ENCODE data around the gene COPA.

Gene COPA

DNA sequence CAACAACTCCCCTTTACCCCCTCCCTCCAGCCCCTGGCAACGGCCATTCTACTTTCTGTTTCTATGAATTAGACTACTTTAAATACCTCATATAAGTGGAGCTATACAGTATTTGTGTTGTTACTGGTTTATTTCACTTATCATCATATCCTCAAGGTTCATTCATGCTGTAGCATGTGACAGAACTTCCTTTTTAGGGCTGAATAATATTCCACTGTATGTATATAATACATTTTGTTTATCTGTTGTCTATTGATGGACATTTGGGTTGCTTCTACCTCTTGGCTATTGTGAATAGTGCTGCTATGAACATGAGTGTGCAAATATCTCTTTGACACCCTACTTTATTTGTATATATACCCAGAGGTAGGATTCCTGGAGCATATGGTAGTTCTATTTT, 26.0 kb upstream of the COPA start:
- no peak overlapping the region for H3K27ac Mint-ChIP-seq (ENCODE audit: low read depth)
- no peaks in the 10 kb centered on the region for H3K4me1 Mint-ChIP-seq
- no peaks in the 10 kb centered on the region for H3K36me3 Mint-ChIP-seq (ENCODE audit: insufficient read depth)
- H3K4me3 Mint-ChIP-seq: no peak overlapping the region
- H3K9me3 Mint-ChIP-seq: no peaks in the 10 kb centered on the region
- H3K27me3 Mint-ChIP-seq: no peaks in the 10 kb centered on the region
- no peak for ATAC-seq (replicated peaks; ENCODE audit: extremely low read depth, poor library complexity, severe bottlenecking)
- DNase-seq (ENCODE audit: low spot score in 2 of 2): no peak

DNA sequence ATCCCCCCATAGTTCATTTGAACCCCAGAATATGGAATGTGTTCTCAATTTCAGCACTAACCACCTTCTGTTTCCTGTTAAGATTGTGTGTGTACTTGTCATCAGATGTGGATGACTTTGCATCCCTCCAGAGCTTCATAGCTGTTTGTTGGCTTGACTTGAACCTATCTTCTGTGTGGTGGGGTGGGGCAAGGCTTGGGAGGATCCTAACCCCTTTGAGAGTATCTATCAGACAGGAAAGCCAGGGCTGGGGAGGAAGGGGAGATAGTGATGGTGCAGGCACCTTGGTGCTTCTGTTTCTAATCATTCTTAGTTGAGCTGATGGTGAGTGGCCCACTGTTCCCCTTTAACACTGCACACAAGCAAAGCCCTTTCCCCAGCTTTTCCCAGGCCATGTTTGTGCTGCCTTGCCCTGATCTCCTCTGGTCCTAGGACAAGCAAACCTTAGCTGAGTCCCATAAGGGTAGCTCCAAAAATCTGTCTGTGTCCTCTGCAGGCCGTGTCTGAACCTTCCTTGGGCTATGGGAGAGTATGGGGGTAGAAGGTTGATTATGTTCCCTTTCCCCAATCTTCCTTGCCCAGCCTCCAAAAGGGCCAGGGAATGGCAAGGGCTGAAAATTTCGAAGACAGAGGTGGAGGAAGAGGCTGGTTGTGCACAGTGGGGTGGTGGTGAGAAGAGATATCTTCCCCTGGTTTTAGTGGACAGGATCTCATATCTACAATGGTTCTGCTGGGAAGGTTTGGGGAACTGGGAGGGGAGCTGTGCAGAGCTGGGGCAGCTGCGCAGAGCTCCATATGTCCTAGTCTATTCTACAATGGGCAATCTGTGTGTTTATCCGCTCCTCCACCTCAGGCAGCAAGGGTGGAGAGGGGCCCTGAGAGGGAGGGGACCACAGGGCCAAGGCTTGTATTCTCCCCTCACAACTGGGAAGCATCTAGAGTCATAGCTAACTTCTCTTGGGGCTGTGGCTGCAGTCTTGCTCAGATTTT, 25.2 kb upstream of the COPA start:
- H3K4me1 Mint-ChIP-seq: no peaks in the 10 kb centered on the region
- no peak for ATAC-seq (replicated peaks; ENCODE audit: extremely low read depth, poor library complexity, severe bottlenecking)
- H3K27ac Mint-ChIP-seq (ENCODE audit: low read depth): no peak overlapping the region
- DNase-seq (ENCODE audit: low spot score in 2 of 2): no peak
- no peaks in the 10 kb centered on the region for H3K36me3 Mint-ChIP-seq (ENCODE audit: insufficient read depth)
- no peaks in the 10 kb centered on the region for H3K9me3 Mint-ChIP-seq
- no peak overlapping the region for H3K4me3 Mint-ChIP-seq
- no peaks in the 10 kb centered on the region for H3K27me3 Mint-ChIP-seq

DNA sequence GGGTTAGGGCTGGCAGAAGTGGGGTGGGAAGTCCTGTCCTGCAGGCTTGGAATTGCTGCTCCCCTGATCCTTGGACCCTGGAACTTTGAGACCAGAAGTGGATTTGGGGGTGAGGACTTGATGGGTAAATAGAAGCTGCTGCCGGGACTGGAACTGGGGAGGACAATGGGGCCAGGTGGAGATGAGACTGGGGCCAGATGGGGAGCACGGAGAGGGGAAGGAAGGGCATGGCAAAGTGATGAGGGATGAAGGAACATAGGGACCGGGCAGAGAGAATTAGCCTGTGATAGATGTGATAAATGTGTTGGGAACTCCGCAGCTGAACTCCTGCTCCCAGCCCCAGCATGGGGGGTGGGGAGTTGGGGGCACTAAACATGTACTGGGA, 24.5 kb upstream of the COPA start:
- Mint-ChIP-seq H3K9me3 (no peaks in the 10 kb centered on the region), H3K27ac (ENCODE audit: low read depth) (no peak overlapping the region), H3K27me3 (no peaks in the 10 kb centered on the region), H3K36me3 (ENCODE audit: insufficient read depth) (no peaks in the 10 kb centered on the region), H3K4me1 (no peaks in the 10 kb centered on the region), H3K4me3 (no peak overlapping the region)
- ATAC-seq (replicated peaks; ENCODE audit: extremely low read depth, poor library complexity, severe bottlenecking): no peak
- DNase-seq (ENCODE audit: low spot score in 2 of 2): no peak

DNA sequence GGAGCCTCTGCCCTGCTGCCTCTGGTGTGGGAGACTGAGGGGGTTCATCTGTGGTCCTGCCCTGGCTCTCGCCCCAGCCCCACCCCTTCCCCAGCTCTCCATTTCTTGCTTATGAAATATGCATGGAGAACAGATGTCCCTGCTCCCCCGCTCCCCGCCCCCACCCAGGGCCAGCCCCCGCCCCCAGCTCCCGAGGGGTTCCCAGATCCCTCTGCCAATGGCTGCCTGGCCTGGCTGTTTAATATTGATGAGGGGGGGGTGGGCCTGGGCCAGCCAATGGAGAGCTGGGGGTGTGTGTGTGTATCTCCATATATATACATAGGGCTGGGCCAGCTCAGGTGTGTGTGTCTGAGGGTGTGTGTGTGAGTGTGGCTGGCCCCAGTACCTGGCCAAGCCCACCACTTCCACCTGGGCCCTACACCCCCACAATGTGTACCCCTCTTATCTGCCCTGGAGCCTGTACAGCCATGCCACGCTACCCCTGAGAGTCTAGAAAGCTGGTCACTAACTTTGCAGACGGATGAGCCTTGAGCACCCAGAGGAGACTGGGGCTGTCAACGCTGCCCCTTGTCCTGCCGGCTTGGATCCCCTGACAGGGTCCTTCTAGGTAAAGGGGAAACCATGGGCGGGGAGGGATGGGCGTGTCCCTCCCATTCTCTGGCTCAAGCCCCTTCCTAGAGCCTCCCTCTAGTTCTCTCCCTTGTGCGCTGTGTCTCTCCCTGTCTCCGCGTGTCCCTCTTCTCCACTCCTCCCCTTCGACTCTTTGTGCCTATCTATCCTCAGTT, 23.9 kb upstream of the COPA start, which contains the start of gene NHLH1:
NHLH1 (plus strand) TSS at position 341 of the 785 bp plus-strand sequence. CDS start 3,661 bp downstream, outside the sequence.
- Mint-ChIP-seq H3K27me3 (no peaks in the 10 kb centered on the region), H3K36me3 (ENCODE audit: insufficient read depth) (no peaks in the 10 kb centered on the region), H3K4me3 (no peak within 1 kb of the TSS), H3K9me3 (no peaks in the 10 kb centered on the region), H3K4me1 (no peaks in the 10 kb centered on the region), H3K27ac (ENCODE audit: low read depth) (no peak within 1 kb of the TSS)
- no peak for DNase-seq (ENCODE audit: low spot score in 2 of 2)
- ATAC-seq (replicated peaks; ENCODE audit: extremely low read depth, poor library complexity, severe bottlenecking): no peak

DNA sequence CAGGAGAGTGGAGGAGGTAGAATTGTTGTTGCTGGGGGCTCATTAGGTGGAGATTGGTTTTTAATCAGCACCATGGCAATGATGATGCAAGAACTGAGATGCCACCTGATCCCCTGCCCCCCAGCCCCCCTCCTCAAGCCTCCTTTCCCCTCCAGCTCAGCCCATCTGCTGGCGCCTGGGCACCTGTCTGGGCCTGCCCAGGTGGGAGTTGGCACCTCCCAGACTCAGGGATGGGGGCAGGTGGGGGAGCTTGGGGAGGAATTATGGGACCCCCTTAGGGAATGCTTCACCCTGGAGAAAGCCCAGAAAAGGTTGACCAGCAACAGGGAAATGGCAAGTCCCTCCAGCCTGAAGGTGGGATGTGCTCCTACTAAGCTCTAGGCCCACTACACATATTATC, 22.3 kb upstream of the COPA start:
- Mint-ChIP-seq H3K9me3 (no peaks in the 10 kb centered on the region), H3K4me3 (no peak overlapping the region), H3K4me1 (no peaks in the 10 kb centered on the region), H3K27me3 (no peaks in the 10 kb centered on the region), H3K27ac (ENCODE audit: low read depth) (peak overlapping the region; percentile 20), H3K36me3 (ENCODE audit: insufficient read depth) (no peaks in the 10 kb centered on the region)
- DNase-seq (ENCODE audit: low spot score in 2 of 2) (no peak), ATAC-seq (replicated peaks; ENCODE audit: extremely low read depth, poor library complexity, severe bottlenecking) (no peak)

DNA sequence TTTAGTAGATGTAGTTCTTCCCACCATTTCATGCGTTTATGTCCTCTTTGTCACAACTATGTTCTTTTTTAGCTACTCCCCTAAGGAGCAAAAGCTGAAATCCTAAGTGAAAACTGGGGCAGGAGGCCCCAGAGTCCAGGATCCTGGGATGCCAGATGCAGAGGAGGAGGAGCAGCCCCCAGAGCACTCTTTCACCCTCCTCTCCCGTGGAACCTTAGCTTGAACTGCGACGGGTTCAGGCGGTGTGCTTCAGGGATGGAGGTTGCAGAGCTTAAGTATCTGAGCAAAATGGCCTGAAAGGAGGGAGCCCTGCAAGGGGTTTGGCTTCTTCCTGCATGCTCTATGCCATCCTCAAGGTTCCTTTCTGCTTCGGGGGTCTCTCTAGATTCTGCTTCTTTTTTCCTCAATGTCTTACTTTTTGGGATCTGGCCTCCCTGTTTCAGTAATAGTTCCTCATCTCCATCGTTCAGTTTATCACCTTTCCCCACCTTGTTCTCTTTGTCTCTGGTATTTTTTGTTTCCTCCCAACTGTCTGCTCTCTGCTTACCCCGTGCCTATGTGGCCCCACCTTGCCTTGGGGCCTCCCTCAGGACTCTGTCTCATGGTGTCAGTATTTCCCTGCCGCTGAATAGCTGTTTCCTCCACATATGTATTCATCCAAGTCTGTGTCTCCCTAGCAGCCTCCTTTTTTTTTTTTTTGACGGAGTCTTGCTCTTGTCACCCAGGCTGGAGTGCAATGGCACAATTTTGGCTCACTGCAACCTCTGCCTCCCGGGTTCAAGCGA, 21.1 kb upstream of the COPA start:
- DNase-seq (ENCODE audit: low spot score in 2 of 2): no peak
- Mint-ChIP-seq H3K27ac (ENCODE audit: low read depth) (peak overlapping the region; percentile 20), H3K27me3 (no peaks in the 10 kb centered on the region)

DNA sequence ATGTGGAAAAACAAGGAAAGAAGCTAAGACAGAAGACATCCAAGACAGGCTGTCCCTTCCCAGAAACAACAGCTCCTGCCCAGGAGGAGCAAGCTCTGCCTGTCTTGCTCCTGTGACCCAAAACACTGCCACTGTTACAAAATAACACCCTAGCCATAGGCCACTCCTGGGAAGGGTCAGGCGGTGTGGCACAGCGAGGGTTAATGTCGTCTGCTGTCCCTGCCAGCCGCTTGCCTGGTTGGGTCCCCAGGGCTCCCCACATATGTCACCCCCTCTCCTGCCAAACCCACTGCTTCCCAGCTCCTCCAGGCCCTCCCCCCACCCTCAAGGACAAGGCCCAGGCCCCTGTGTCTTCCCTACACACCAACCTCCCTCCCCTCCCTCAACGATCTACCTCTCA, 20.0 kb upstream of the COPA start:
- Mint-ChIP-seq H3K9me3 (no peaks in the 10 kb centered on the region), H3K27me3 (no peaks in the 10 kb centered on the region)
- ATAC-seq (replicated peaks; ENCODE audit: extremely low read depth, poor library complexity, severe bottlenecking): no peak

More for the DNA sequence above, 21.1 kb upstream of the COPA start:
- Mint-ChIP-seq H3K9me3 (no peaks in the 10 kb centered on the region), H3K4me3 (no peak overlapping the region), H3K4me1 (no peaks in the 10 kb centered on the region), H3K36me3 (ENCODE audit: insufficient read depth) (peaks cover 3% of the 10 kb centered on the region)
- ATAC-seq (replicated peaks; ENCODE audit: extremely low read depth, poor library complexity, severe bottlenecking): no peak

DNA sequence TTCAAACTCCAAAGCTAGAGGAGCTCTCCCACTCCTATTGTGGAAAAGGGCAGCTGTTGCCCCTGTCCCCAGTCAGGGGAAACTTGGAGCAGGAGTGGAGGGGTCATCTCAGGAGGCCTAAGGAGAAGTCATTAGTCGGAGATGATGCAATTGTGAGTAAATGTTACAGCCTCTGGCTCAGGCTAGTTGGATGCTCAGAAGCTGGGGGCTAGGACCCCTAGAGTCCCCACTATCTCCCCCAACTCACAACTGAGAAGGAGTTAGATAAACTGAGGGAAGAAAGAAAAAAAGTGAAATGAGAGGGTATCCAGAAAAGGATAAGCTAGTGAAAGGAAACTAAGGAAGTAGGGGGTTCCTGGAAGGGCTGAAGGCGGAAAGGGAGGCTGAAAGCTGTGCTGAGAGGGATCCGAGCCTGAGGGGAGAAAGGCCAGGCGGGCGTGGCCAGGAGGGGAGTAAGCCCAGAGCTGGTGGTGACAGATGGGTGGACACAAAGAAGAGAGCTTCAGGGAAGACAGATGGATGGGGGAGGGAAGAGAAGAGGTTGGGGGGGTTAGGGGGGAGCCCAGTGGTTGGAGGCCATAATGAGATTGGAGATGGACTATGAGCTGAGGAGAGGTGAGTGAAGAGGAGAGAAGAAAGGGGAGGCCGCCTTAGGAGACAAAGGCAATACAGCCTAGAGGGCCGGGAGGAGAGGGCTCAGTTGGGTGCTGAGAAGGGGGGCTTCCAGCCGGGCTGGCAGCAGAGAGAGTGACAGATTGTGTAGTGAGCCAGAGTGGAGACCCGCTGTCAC, 19.3 kb upstream of the COPA start:
- no peaks in the 10 kb centered on the region for H3K4me1 Mint-ChIP-seq
- ATAC-seq (replicated peaks; ENCODE audit: extremely low read depth, poor library complexity, severe bottlenecking): no peak
- H3K27ac Mint-ChIP-seq (ENCODE audit: low read depth): peak overlapping the region; percentile 26

More for the DNA sequence above, 20.0 kb upstream of the COPA start:
- no peak for DNase-seq (ENCODE audit: low spot score in 2 of 2)
- no peaks in the 10 kb centered on the region for H3K4me1 Mint-ChIP-seq
- no peak overlapping the region for H3K4me3 Mint-ChIP-seq
- H3K27ac Mint-ChIP-seq (ENCODE audit: low read depth): peak overlapping the region; percentile 20
- H3K36me3 Mint-ChIP-seq (ENCODE audit: insufficient read depth): peaks cover 11% of the 10 kb centered on the region

DNA sequence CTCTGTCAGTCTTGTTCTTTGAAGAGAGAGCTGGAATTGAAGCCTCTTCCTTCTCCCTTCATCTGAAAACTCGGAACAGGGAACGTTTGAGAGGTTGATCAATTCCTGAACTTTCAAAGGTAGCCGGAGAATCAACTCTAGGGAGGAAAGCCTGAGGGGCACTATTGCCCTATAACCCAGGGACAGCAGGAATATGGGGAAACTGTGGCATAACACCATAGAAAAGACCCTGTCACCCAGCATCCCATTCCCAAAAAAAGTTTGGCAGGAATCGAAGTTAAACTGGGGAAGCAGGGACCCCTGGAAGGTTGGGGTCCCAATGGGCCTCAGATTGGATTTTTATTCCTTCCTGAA, 18.7 kb upstream of the COPA start:
- Mint-ChIP-seq H3K4me3 (no peak overlapping the region), H3K36me3 (ENCODE audit: insufficient read depth) (peaks cover 16% of the 10 kb centered on the region), H3K4me1 (no peaks in the 10 kb centered on the region), H3K9me3 (no peaks in the 10 kb centered on the region), H3K27ac (ENCODE audit: low read depth) (no peak overlapping the region), H3K27me3 (no peaks in the 10 kb centered on the region)
- ATAC-seq (replicated peaks; ENCODE audit: extremely low read depth, poor library complexity, severe bottlenecking) (no peak), DNase-seq (ENCODE audit: low spot score in 2 of 2) (no peak)

More for the DNA sequence above, 19.3 kb upstream of the COPA start:
- Mint-ChIP-seq H3K36me3 (ENCODE audit: insufficient read depth) (peaks cover 16% of the 10 kb centered on the region), H3K27me3 (no peaks in the 10 kb centered on the region), H3K9me3 (no peaks in the 10 kb centered on the region), H3K4me3 (no peak overlapping the region)
- no peak for DNase-seq (ENCODE audit: low spot score in 2 of 2)

DNA sequence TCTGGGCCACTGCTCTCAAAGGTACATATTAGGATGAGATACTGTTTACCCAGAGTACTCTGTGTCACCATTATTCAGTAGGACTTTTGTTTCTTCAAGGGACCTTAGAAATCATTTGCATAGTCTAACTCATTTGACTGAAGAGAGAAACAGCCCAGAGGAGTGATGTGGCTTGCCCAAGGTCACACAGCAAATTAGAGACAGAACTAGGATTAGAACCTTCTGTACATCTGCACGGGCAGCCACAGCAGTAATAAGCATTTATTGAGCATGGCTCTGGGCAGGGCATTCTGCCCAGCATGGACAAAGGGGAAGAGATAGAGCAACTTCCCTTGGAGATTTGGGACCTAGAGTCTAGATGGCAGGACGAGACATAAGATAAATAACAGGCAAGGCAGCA, 18.1 kb upstream of the COPA start:
- ATAC-seq (replicated peaks; ENCODE audit: extremely low read depth, poor library complexity, severe bottlenecking): no peak
- no peaks in the 10 kb centered on the region for H3K27me3 Mint-ChIP-seq
- H3K4me1 Mint-ChIP-seq: no peaks in the 10 kb centered on the region
- no peak for DNase-seq (ENCODE audit: low spot score in 2 of 2)
- H3K9me3 Mint-ChIP-seq: no peaks in the 10 kb centered on the region
- H3K4me3 Mint-ChIP-seq: no peak overlapping the region
- H3K27ac Mint-ChIP-seq (ENCODE audit: low read depth): no peak overlapping the region
- H3K36me3 Mint-ChIP-seq (ENCODE audit: insufficient read depth): peaks cover 18% of the 10 kb centered on the region

DNA sequence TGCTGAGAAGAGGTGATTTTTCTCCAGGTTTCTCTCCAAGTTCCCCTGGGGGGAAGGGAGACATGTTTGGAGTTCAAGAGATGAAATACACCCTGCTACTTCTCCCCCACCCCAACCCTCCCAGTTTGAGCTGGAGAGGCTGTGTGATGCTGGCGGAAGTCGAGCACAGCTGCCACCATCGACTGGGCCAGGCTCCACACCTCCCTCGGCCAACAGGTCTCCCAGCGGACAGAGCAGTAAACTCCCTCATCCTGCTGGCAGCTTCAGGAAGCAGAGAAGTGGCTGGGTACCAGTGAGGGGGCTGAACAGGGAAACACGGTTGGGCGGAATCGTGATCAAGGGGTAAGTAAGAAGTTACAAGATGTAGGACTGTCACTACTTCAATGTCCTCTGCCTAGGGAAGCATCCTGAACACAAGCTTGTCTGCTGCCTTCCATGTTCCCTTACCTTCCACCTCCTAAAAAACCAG, 17.2 kb upstream of the COPA start:
- DNase-seq (ENCODE audit: low spot score in 2 of 2) (no peak), ATAC-seq (replicated peaks; ENCODE audit: extremely low read depth, poor library complexity, severe bottlenecking) (no peak)
- Mint-ChIP-seq H3K27me3 (no peaks in the 10 kb centered on the region), H3K27ac (ENCODE audit: low read depth) (no peak overlapping the region), H3K36me3 (ENCODE audit: insufficient read depth) (peaks cover 22% of the 10 kb centered on the region), H3K4me1 (no peaks in the 10 kb centered on the region), H3K4me3 (no peak overlapping the region), H3K9me3 (no peaks in the 10 kb centered on the region)
